ENCODE results near the gene TMEM109. TPM values are rescaled to one million over a fixed set of nuclear protein-coding genes. Genes with fewer than 3 reads are reported as not detected.

TMEM109 gene
- total RNA-seq, 4 donors from 2014 or later = 66.7 to 115 (median 89.0) TPM

GRCh38 chr11:60923800-60924109 lies 9.8 kb downstream of the TMEM109 start:
- no peak for TF ChIP-seq CTCF (IDR thresholded peaks at IDR 0.05)
- no peak for TF ChIP-seq POLR2A (IDR thresholded peaks at IDR 0.05)
- intact Hi-C loops (cut with DNase I) = no loop called here
- Histone ChIP-seq H3K4me3 (peak overlapping the region in 3 of 4 donors; percentile 57 to 81 (median 68)), H3K36me3 (peaks cover 31 to 48% (median 32%) of the 10 kb centered on the region in 3 donors), H3K9me3 (no peaks in the 10 kb centered on the region), H3K4me1 (peaks cover 32 to 73% (median 40%) of the 10 kb centered on the region in 3 donors), H3K27ac (peak overlapping the region in 2 of 4 donors; percentile 40 to 59), H3K27me3 (peaks cover 0 to 30% (median 0%) of the 10 kb centered on the region in 4 donors)
- DNase-seq = no peak
- 71 to 80% methylated on average over 1 of the region's 6 CpGs for WGBS, 2 donors

GRCh38 chr11:60924110-60924905 lies 10.3 kb downstream of the TMEM109 start, which contains the start of gene TMEM132A:
Gene TMEM132A (plus strand): TSS chr11:60924460. CDS start chr11:60924634, 174 bp downstream.
- DNase-seq = no peak
- TF ChIP-seq CTCF (IDR thresholded peaks at IDR 0.05) = no peak
- TF ChIP-seq POLR2A (IDR thresholded peaks at IDR 0.05) = peak in 1 of 4 donors; percentile 60
- Histone ChIP-seq H3K36me3 (peaks cover 31 to 53% (median 32%) of the 10 kb centered on the region in 3 donors), H3K4me1 (peaks cover 28 to 67% (median 35%) of the 10 kb centered on the region in 3 donors), H3K27me3 (peaks cover 0 to 30% (median 0%) of the 10 kb centered on the region in 4 donors), H3K27ac (peak within 1 kb of the TSS; percentile 7 to 74 (median 50)), H3K9me3 (no peaks in the 10 kb centered on the region), H3K4me3 (peak within 1 kb of the TSS; percentile 57 to 81 (median 63))
- intact Hi-C loops (cut with DNase I) = no loop called here
- WGBS, 2 donors = 0% methylated on average over 2 of the region's 69 CpGs; no CpG with 5 or more reads in 1 of the 2 donors

- H3K36me3 ChIP-seq = peaks cover 26 to 51% (median 28%) of the 10 kb centered on the region in 3 donors
- peaks cover 20 to 59% (median 27%) of the 10 kb centered on the region in 3 donors for H3K4me1 ChIP-seq
- 0% methylated on average over 4 of the region's 35 CpGs; no CpG with 5 or more reads in 1 of the 2 donors for WGBS, 2 donors
- H3K4me3 ChIP-seq = peak overlapping the region; percentile 57 to 81 (median 63)
- intact Hi-C loops (cut with DNase I) = no loop called here
- TF ChIP-seq POLR2A (IDR thresholded peaks at IDR 0.05) (no peak), CTCF (IDR thresholded peaks at IDR 0.05) (no peak)
- no peak for DNase-seq
- H3K27ac ChIP-seq = peak overlapping the region in 3 of 4 donors; percentile 40 to 74 (median 59)
- no peaks in the 10 kb centered on the region for H3K9me3 ChIP-seq
- peaks cover 0 to 30% (median 0%) of the 10 kb centered on the region in 4 donors for H3K27me3 ChIP-seq
Measured at GRCh38 chr11:60924906-60925853, 11.2 kb downstream of the TMEM109 start.

GRCh38 chr11:60925868-60926267 lies 11.9 kb downstream of the TMEM109 start:
- H3K4me1 ChIP-seq = peaks cover 20 to 53% (median 23%) of the 10 kb centered on the region in 3 donors
- peaks cover 19 to 51% (median 26%) of the 10 kb centered on the region in 3 donors for H3K36me3 ChIP-seq
- DNase-seq = no peak
- peaks cover 0 to 30% (median 0%) of the 10 kb centered on the region in 4 donors for H3K27me3 ChIP-seq
- 35 to 54% methylated on average over 2 to 5 of the region's 6 CpGs for WGBS, 2 donors
- H3K9me3 ChIP-seq = no peaks in the 10 kb centered on the region
- no peak overlapping the region for H3K27ac ChIP-seq
- intact Hi-C loops (cut with DNase I) = no loop called here
- TF ChIP-seq CTCF (IDR thresholded peaks at IDR 0.05) (no peak), POLR2A (IDR thresholded peaks at IDR 0.05) (no peak)
- peak overlapping the region in 2 of 4 donors; percentile 57 to 81 for H3K4me3 ChIP-seq
